ENCODE results near the gene SCGB1A1.

Gene SCGB1A1

GRCh38 chr11:62451241-62451621, 32.4 kb downstream of the SCGB1A1 start:
- no peak for DNase-seq

DNA sequence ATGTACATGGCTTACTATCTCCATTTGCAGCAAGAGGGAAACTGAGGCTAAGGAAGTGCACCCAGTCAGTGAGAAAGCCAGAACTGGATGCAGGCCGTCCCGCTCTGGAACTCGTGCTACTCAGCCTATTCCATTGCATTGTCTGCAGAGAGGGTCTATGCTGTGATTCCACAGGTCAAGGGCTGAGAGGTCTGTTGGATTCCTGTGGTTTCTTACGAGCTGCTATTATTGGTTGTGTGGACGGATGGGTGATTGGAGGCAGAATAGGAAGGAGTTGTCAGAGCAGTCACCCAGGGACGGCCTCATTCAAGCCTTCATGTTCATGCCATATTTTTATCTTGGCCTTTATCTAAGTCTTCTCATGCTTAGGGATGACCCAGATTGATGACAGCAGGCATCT, 33.4 kb downstream of the SCGB1A1 start:
- DNase-seq: no peak

DNA sequence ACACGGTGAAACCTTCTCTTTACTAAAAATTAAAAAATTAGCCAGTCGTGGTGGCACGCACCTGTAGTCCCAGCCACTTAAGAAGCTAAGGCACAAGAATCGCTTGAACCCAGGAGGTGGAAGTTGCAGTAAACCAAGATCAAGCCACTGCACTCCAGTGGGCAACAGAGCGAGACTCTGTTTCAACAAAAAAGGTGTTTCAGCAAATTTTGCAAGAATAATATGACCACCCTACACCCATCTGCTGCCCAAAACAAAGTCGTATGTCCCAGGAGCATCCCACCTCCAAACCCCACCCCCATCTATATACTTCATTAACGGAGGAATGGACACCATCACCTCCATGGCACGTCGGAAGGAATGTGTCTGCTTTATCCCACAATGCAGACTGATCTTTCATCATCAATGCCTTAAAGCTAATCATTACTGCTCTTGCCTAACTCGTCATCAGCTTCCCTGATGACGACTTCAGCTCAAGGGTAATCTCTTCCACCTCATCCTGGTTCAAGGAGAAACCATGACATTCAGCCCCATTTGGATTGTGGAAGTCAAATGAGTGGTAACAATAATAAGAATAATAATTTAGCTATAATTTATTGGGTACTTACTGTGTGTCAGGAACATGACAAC, 34.1 kb downstream of the SCGB1A1 start:
- no peak for DNase-seq

DNA sequence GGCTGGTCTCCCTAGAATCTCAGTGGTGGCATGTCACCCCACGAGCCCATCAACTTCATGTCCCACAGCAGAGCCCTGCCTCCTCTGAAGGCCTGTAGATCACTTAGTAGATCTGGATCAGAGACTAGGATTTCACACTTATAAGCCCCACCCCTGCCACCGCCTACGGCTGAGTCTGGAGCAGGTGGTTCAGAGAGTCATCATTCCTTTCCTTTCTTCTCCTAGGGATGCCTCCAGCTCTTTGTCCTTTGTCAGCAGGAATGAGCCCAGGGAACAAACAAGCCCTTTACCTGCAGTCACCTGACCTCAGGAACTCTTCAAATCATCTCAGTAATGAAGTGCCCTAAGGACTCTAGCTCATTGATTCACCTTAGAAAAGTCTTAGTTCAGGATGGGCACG, 37.8 kb downstream of the SCGB1A1 start:
- DNase-seq: no peak

GRCh38 chr11:62457478-62457877, 38.6 kb downstream of the SCGB1A1 start:
- no peak for DNase-seq

- no peak for DNase-seq
Observed at GRCh38 chr11:62458212-62459002, 39.6 kb downstream of the SCGB1A1 start.

GRCh38 chr11:62459080-62459479, 40.2 kb downstream of the SCGB1A1 start:
- DNase-seq: no peak

- DNase-seq: no peak
Observed at GRCh38 chr11:62461740-62462507, 43.1 kb downstream of the SCGB1A1 start.

GRCh38 chr11:62462508-62462892, 43.7 kb downstream of the SCGB1A1 start:
- no peak for DNase-seq

- DNase-seq: no peak
Observed at GRCh38 chr11:62463121-62463542, 44.3 kb downstream of the SCGB1A1 start.

GRCh38 chr11:62464655-62465054, 45.8 kb downstream of the SCGB1A1 start:
- no peak for DNase-seq

- no peak for DNase-seq
Observed at GRCh38 chr11:62466444-62466843, 47.6 kb downstream of the SCGB1A1 start.

DNA sequence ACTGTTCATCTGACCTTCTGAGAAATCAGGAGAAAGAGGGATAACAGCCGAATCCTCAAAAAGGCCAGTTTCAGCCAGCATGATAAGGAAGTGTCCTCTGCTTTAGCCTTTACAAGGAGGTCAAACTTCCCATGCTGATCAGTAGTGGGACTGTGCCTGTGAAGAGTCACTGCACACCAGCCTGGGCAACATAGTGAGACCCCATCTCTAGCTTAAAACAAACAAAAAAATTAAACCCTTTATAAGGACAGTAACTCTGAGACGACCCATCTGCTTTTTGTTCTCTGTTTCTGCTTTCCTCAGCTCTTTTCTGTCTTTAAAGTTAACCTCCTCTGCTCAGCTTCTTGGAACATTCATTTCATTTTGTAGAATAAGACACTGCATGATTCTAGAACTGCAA, 49.7 kb downstream of the SCGB1A1 start:
- DNase-seq: no peak

DNA sequence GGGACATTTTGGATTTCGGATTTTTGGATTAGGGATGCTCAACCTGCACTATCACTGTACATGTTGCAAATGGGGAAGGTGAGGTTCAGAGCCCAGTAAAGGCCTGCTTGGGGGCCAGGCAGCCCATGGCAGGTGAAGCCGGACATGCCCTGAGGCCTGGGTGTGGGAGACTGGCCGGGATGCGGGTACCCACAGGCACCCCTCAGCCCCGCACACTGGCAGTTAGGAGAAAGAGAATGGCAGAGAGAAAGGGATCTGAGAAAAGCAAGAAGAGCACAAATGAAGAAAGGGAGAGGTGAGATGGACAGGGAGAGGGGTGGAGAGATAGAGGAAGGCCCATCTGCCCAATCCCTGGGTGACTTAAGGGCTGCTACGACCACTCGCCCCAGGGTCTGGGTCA, 52.8 kb downstream of the SCGB1A1 start:
- DNase-seq: no peak

DNA sequence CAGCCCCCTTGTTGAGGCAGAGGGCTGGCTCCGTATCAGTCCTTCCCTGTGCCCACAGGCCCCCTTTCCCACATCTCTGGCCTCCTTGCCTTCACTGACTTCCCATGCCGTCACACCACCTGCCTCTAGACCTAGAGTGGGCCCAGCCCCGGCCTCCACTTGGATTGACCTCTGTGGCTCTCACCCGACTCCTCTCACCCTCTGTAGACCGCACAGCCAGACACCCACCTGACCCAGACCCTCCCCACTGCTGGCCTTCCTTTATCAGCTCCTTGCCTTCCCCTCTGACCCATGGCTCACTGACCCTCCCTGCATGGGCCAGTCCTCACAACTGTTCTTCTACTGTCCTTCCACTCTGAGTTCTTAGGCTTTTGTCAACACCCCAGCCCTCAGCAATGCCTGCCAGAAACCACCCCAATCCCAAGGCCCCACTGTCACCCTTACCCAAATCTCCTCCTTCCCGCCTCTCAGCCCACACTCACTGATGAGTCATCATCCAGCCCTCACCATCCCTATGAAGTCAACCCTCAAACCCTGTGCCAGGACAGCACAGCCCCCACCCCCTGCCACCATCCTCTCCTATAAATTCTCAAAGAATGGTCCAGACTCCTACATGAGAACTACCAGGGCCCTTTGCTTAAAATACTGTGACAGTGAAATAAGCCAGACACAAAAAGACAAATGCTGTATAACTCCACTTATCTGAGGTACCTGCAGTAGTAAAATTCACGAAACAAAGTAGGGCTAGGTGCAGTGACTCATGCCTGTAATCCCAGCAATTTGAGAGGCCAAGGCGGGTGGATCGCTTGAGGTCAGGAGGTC, 53.4 kb downstream of the SCGB1A1 start:
- no peak for DNase-seq

Data from stimulated activated CD4-positive, alpha-beta T cell treated with anti-CD3 and anti-CD28 coated beads, Interleukin-4, amount 100 ng/mL, for 24 hours (primary cell).